Hematopoietic multipotent progenitor cell treated with erythropoietin and hydrocortisone succinate and interleukin-3 and kit ligand, for 15 days (in vitro differentiated cells): ENCODE results near the gene SLC47A1.
"Not testable (repeated sequence)": the region's sequence is repeated elsewhere in the genome, so short reads cannot be mapped to it uniquely, and the experiment has no call there.

Experiments
- DNase-seq: peaks from one replicate; pipeline ENCODE4 v3.0.0-alpha.2; 2015; ENCODE audit warnings: low spot score

SLC47A1 gene

GRCh38 chr17:19523690-19524089 is 10.0 kb upstream of the SLC47A1 start:
- DNase-seq = no peak

- DNase-seq = not testable (repeated sequence)
Observed at GRCh38 chr17:19526950-19527349, 6.7 kb upstream of the SLC47A1 start.

- no peak for DNase-seq
Observed at GRCh38 chr17:19531780-19532501, 1.7 kb upstream of the SLC47A1 start.

GRCh38 chr17:19533036-19533717 is 477 bp upstream of the SLC47A1 start:
- no peak for DNase-seq

- DNase-seq = no peak
Observed at GRCh38 chr17:19534562-19535149, 1.0 kb downstream of the SLC47A1 start.

GRCh38 chr17:19537111-19537510 is 3.5 kb downstream of the SLC47A1 start:
- no peak for DNase-seq

GRCh38 chr17:19538095-19539039 is 4.7 kb downstream of the SLC47A1 start:
- no peak for DNase-seq

GRCh38 chr17:19539040-19539399 is 5.4 kb downstream of the SLC47A1 start:
- DNase-seq = no peak

GRCh38 chr17:19539841-19540311 is 6.2 kb downstream of the SLC47A1 start:
- no peak for DNase-seq

- no peak for DNase-seq
Observed at GRCh38 chr17:19540706-19541370, 7.2 kb downstream of the SLC47A1 start.

- no peak for DNase-seq
Observed at GRCh38 chr17:19541445-19541844, 7.8 kb downstream of the SLC47A1 start.

- no peak for DNase-seq
Observed at GRCh38 chr17:19542247-19542646, 8.6 kb downstream of the SLC47A1 start.

GRCh38 chr17:19544366-19544765 is 10.7 kb downstream of the SLC47A1 start:
- DNase-seq = no peak

GRCh38 chr17:19546289-19547065 is 12.8 kb downstream of the SLC47A1 start:
- DNase-seq = no peak

GRCh38 chr17:19549746-19550623 is 16.3 kb downstream of the SLC47A1 start:
- no peak for DNase-seq

- no peak for DNase-seq
Observed at GRCh38 chr17:19551165-19551564, 17.5 kb downstream of the SLC47A1 start.

GRCh38 chr17:19551591-19552148 is 18.0 kb downstream of the SLC47A1 start:
- DNase-seq = no peak

GRCh38 chr17:19553036-19553435 is 19.4 kb downstream of the SLC47A1 start:
- no peak for DNase-seq

GRCh38 chr17:19554393-19554792 is 20.7 kb downstream of the SLC47A1 start:
- no peak for DNase-seq
